ENCODE data around the gene SPATA21. TPM values are rescaled to one million over a fixed set of nuclear protein-coding genes. Genes with fewer than 3 reads are reported as not detected.
"Not testable (repeated sequence)": the region's sequence is repeated elsewhere in the genome, so short reads cannot be mapped to it uniquely, and the experiment has no call there.

The SPATA21 gene
- total RNA-seq, 2 donors from 2014 or later, result not detected

GRCh38 chr1:16478091-16478490 lies 40.9 kb upstream of the SPATA21 start:
- TF ChIP-seq POLR2A (IDR thresholded peaks at IDR 0.05), result no peak
- no peak for TF ChIP-seq CTCF (IDR thresholded peaks at IDR 0.05)
- no peaks in the 10 kb centered on the region for H3K27me3 ChIP-seq
- intact Hi-C loops (cut with DNase I), result no loop called here
- no peaks in the 10 kb centered on the region for H3K4me1 ChIP-seq
- no peak for DNase-seq
- no peaks in the 10 kb centered on the region for H3K36me3 ChIP-seq (replicated peaks in 1 of 2; ENCODE audit: insufficient read depth in 1 of 2, low read depth in 2 of 2)
- no peak overlapping the region for H3K27ac ChIP-seq
- H3K9me3 ChIP-seq, result no peaks in the 10 kb centered on the region
- WGBS, 2 donors, result 95 to 97% methylated on average over 11 to 12 of the region's 12 CpGs
- no peak for ATAC-seq
- H3K4me3 ChIP-seq, result no peak overlapping the region

GRCh38 chr1:16475771-16476770 lies 38.8 kb upstream of the SPATA21 start:
- H3K4me1 ChIP-seq; DNase-seq; intact Hi-C loops (cut with DNase I); H3K36me3 ChIP-seq (replicated peaks in 1 of 2; ENCODE audit: insufficient read depth in 1 of 2, low read depth in 2 of 2); H3K27me3 ChIP-seq; H3K4me3 ChIP-seq; H3K27ac ChIP-seq; H3K9me3 ChIP-seq; ATAC-seq: not testable (repeated sequence)
- WGBS, 2 donors, result 88 to 94% methylated on average over 19 to 25 of the region's 29 CpGs

GRCh38 chr1:16474891-16475290 lies 37.7 kb upstream of the SPATA21 start:
- H3K9me3 ChIP-seq; H3K27ac ChIP-seq; H3K4me3 ChIP-seq; intact Hi-C loops (cut with DNase I); H3K36me3 ChIP-seq (replicated peaks in 1 of 2; ENCODE audit: insufficient read depth in 1 of 2, low read depth in 2 of 2); H3K4me1 ChIP-seq; H3K27me3 ChIP-seq; ATAC-seq; DNase-seq: not testable (repeated sequence)
- 95 to 98% methylated on average over 2 of the region's 2 CpGs for WGBS, 2 donors

- intact Hi-C loops (cut with DNase I), result no loop called here
- WGBS, 2 donors, result 95 to 100% methylated on average over 4 to 24 of the region's 28 CpGs
- Histone ChIP-seq H3K36me3 (replicated peaks in 1 of 2; ENCODE audit: insufficient read depth in 1 of 2, low read depth in 2 of 2) (no peaks in the 10 kb centered on the region), H3K27ac (no peak overlapping the region), H3K27me3 (no peaks in the 10 kb centered on the region), H3K4me1 (no peaks in the 10 kb centered on the region), H3K4me3 (no peak overlapping the region), H3K9me3 (no peaks in the 10 kb centered on the region)
- ATAC-seq (no peak), DNase-seq (no peak)
- TF ChIP-seq CTCF (IDR thresholded peaks at IDR 0.05), result no peak
- TF ChIP-seq POLR2A (IDR thresholded peaks at IDR 0.05), result no peak
Measured at GRCh38 chr1:16474166-16474800, 37.1 kb upstream of the SPATA21 start.

- no peak for ATAC-seq
- Histone ChIP-seq H3K4me3 (no peak overlapping the region), H3K9me3 (no peaks in the 10 kb centered on the region), H3K4me1 (no peaks in the 10 kb centered on the region), H3K27me3 (no peaks in the 10 kb centered on the region), H3K36me3 (replicated peaks in 1 of 2; ENCODE audit: insufficient read depth in 1 of 2, low read depth in 2 of 2) (no peaks in the 10 kb centered on the region), H3K27ac (no peak overlapping the region)
- intact Hi-C loops (cut with DNase I), result no loop called here
- WGBS, 2 donors, result 83 to 91% methylated on average over 3 of the region's 3 CpGs
- no peak for DNase-seq
- TF ChIP-seq CTCF (IDR thresholded peaks at IDR 0.05), result no peak
- no peak for TF ChIP-seq POLR2A (IDR thresholded peaks at IDR 0.05)
Measured at GRCh38 chr1:16468558-16468957, 31.3 kb upstream of the SPATA21 start.

Data from body of pancreas (tissue), 4 donors.